GM12891 (cell line): ENCODE results near the gene ATP1B3.

ENCODE experiments used
- POLR2A ChIP-seq: IDR thresholded peaks from 2 replicates; pipeline ENCODE4 v1.6.1; 2011; ENCODE audit warnings: low read depth, low read length, control low read depth
- POLR2AphosphoS5 ChIP-seq: IDR thresholded peaks from 2 replicates; pipeline ENCODE4 v1.6.1; 2011; ENCODE audit warnings: low read depth, low read length, control low read depth

- no peak for TF ChIP-seq POLR2A
- TF ChIP-seq POLR2AphosphoS5 = no peak
These were observed 37.9 kb downstream of the ATP1B3 start for GRCh38 chr3:141914311-141914710.
